ENCODE results near the gene MED15. TPM values are rescaled to one million over a fixed set of nuclear protein-coding genes. Genes with fewer than 3 reads are reported as not detected.

The MED15 gene
- total and polyA plus RNA-seq, 2 of the 8 experiments (the other 6 are each of a cell fraction or from before 2014, with no cell fraction given), result 28.3 to 57.1 TPM

GRCh38 chr22:20463324-20464095, 43.9 kb upstream of the MED15 start (continued):
- TF ChIP-seq CTCF (IDR thresholded peaks at IDR 0.05; ENCODE audit: control extremely low read depth in 1 of 3, insufficient read depth in 1 of 3, low read depth in 1 of 3, low read length in 3 of 3), result no peak

All from H1 (cell line).